ENCODE results near the gene RAB3D. TPM values are rescaled to one million over a fixed set of nuclear protein-coding genes. Genes with fewer than 3 reads are reported as not detected.

RAB3D gene
- total and polyA plus RNA-seq, 4 donors = 16.0 to 73.2 (median 23.3) TPM

DNA sequence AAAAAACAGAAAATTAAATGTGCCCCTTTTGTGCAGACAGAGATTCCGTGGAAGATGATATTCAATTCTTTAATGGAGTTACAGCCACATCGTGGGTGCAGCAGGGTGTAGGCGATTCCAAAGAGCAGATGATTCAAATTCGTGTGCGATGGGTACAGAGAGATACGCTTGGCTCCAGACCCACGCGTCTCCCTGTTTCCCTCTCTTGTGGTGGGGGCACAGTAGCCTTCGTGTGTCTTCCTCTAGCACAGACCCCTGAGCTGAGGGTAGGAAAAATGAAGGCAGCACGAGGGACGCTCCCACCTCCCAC, 38.7 kb downstream of the RAB3D start:
- ATAC-seq (ENCODE audit: insufficient read depth, low FRiP score) (no peak), DNase-seq (no peak)
- H3K4me3 ChIP-seq = no peak overlapping the region
- no peaks in the 10 kb centered on the region for H3K36me3 ChIP-seq (ENCODE audit: control insufficient read depth in 4 of 4, insufficient read depth in 4 of 4, low read length in 4 of 4)
- 86 to 95% methylated on average over 11 of the region's 11 CpGs for WGBS, 2 donors
- peaks cover 0 to 7% (median 0%) of the 10 kb centered on the region in 5 donors for H3K4me1 ChIP-seq (ENCODE audit: control insufficient read depth in 5 of 5, insufficient read depth in 5 of 5, low read length in 5 of 5)
- H3K9ac ChIP-seq (ENCODE audit: insufficient read depth in 1 of 2, low read length in 2 of 2) = no peak overlapping the region
- TF ChIP-seq, protein P1, sequence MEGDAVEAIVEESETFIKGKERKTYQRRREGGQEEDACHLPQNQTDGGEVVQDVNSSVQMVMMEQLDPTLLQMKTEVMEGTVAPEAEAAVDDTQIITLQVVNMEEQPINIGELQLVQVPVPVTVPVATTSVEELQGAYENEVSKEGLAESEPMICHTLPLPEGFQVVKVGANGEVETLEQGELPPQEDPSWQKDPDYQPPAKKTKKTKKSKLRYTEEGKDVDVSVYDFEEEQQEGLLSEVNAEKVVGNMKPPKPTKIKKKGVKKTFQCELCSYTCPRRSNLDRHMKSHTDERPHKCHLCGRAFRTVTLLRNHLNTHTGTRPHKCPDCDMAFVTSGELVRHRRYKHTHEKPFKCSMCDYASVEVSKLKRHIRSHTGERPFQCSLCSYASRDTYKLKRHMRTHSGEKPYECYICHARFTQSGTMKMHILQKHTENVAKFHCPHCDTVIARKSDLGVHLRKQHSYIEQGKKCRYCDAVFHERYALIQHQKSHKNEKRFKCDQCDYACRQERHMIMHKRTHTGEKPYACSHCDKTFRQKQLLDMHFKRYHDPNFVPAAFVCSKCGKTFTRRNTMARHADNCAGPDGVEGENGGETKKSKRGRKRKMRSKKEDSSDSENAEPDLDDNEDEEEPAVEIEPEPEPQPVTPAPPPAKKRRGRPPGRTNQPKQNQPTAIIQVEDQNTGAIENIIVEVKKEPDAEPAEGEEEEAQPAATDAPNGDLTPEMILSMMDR (IDR thresholded peaks at IDR 0.05; ENCODE audit: control extremely low read depth, extremely low read depth) = no peak
- peaks cover 0 to 2% (median 0%) of the 10 kb centered on the region in 4 donors for H3K9me3 ChIP-seq (ENCODE audit: control insufficient read depth in 4 of 4, insufficient read depth in 3 of 4, low read length in 3 of 4)
- H3K27ac ChIP-seq (ENCODE audit: low read depth in 1 of 2, low read length in 1 of 2) = no peak overlapping the region
- H3K27me3 ChIP-seq (ENCODE audit: control insufficient read depth in 3 of 3, insufficient read depth in 3 of 3, low read length in 2 of 3) = no peaks in the 10 kb centered on the region

DNA sequence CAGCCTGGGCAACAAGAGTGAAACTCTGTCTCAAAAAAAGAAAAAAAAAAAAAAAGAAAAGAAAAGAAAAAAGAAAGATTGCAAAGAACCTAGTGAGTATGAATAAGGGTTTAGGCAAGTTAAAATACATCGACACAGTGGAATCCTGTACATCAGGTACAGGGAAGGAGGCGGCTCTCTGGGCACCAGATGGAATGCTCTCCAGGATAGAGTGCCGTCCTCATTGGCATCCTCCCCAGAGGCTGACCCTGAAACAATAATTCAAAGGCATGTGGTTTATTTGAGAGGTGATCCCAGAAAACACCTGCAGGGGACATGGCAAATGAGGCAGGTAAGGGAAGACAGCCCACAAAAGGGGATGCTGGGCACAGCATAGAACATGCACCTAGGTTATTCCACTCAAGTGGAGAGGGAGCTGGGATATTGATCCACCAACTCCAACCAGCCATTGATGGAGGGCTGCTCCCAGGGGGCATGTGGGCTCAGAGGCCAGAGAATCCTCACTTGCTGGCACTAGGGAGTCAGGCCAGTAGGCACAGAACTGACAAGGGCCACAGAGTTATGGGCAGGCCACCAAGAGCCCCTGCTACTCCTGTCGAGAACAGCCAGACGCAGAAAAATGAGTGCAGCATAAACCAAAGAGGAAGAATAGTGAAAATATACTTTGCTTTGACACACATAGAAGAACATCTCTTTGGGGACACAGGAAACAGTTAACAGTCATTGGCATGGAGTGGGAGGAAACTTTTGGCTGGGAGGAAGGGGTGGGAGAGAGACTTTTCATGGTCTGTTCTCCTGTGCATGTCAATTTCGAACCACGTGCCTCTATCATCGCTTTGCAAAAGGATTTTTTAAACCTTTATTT, 39.3 kb downstream of the RAB3D start:
- Histone ChIP-seq H3K4me3 (no peak overlapping the region), H3K36me3 (ENCODE audit: control insufficient read depth in 4 of 4, insufficient read depth in 4 of 4, low read length in 4 of 4) (no peaks in the 10 kb centered on the region), H3K27me3 (ENCODE audit: control insufficient read depth in 3 of 3, insufficient read depth in 3 of 3, low read length in 2 of 3) (no peaks in the 10 kb centered on the region), H3K9ac (ENCODE audit: insufficient read depth in 1 of 2, low read length in 2 of 2) (no peak overlapping the region), H3K9me3 (ENCODE audit: control insufficient read depth in 4 of 4, insufficient read depth in 3 of 4, low read length in 3 of 4) (peaks cover 0 to 2% (median 0%) of the 10 kb centered on the region in 4 donors), H3K4me1 (ENCODE audit: control insufficient read depth in 5 of 5, insufficient read depth in 5 of 5, low read length in 5 of 5) (peaks cover 0 to 8% (median 0%) of the 10 kb centered on the region in 5 donors), H3K27ac (ENCODE audit: low read depth in 1 of 2, low read length in 1 of 2) (no peak overlapping the region)
- TF ChIP-seq, protein P1 (IDR thresholded peaks at IDR 0.05; ENCODE audit: control extremely low read depth, extremely low read depth) = no peak
- DNase-seq (no peak), ATAC-seq (ENCODE audit: insufficient read depth, low FRiP score) (no peak)
- WGBS, 2 donors = 58 to 63% methylated on average over 8 of the region's 8 CpGs

DNA sequence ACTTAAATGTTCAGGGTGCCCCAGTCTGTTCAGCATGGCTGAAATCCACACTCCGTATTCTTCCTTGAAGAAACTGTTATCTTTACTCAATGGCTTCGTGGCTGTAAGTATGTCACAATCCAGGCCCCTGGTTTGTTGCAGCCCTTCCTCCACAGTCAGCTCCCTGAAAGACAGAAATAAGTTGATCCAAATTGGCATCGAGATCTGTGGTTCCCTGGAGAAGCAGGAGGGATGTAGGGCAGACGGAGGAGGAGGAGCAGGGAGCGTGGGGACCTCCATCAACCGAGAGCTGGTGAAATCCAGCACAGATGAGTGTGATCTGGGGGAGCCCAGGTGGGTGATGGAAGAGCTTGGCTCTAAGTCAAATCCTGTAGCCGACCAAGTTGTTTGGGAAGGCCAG, 43.2 kb downstream of the RAB3D start:
- Histone ChIP-seq H3K9ac (ENCODE audit: insufficient read depth in 1 of 2, low read length in 2 of 2) (peak overlapping the region in 1 of 2 donors; percentile 17), H3K9me3 (ENCODE audit: control insufficient read depth in 4 of 4, insufficient read depth in 3 of 4, low read length in 3 of 4) (peaks cover 0 to 2% (median 0%) of the 10 kb centered on the region in 4 donors), H3K4me3 (no peak overlapping the region), H3K27ac (ENCODE audit: low read depth in 1 of 2, low read length in 1 of 2) (no peak overlapping the region), H3K4me1 (ENCODE audit: control insufficient read depth in 5 of 5, insufficient read depth in 5 of 5, low read length in 5 of 5) (peaks cover 0 to 8% (median 0%) of the 10 kb centered on the region in 5 donors), H3K27me3 (ENCODE audit: control insufficient read depth in 3 of 3, insufficient read depth in 3 of 3, low read length in 2 of 3) (no peaks in the 10 kb centered on the region), H3K36me3 (ENCODE audit: control insufficient read depth in 4 of 4, insufficient read depth in 4 of 4, low read length in 4 of 4) (no peaks in the 10 kb centered on the region)
- DNase-seq (peak in 2 of 3 donors; percentile 34 to 75), ATAC-seq (ENCODE audit: insufficient read depth, low FRiP score) (no peak)
- 35 to 45% methylated on average over 7 of the region's 7 CpGs for WGBS, 2 donors
- TF ChIP-seq, protein P1 (IDR thresholded peaks at IDR 0.05; ENCODE audit: control extremely low read depth, extremely low read depth) = no peak

Measured in lung (tissue), 12 donors.